HG03064 (cell line): ENCODE results near the gene FBLN1.

Experiments used
- ATAC-seq: cut with Tn5 transposase; IDR thresholded peaks from one replicate; pipeline ENCODE4 v1.9.1; 2021; ENCODE audit warnings: low read depth; ENCODE audit not compliant: unreplicated experiment

Gene FBLN1

GRCh38 chr22:45562537-45563361, 60.1 kb downstream of the FBLN1 start:
- no peak for ATAC-seq

- no peak for ATAC-seq
These were observed 60.8 kb downstream of the FBLN1 start for GRCh38 chr22:45563362-45564040.

DNA sequence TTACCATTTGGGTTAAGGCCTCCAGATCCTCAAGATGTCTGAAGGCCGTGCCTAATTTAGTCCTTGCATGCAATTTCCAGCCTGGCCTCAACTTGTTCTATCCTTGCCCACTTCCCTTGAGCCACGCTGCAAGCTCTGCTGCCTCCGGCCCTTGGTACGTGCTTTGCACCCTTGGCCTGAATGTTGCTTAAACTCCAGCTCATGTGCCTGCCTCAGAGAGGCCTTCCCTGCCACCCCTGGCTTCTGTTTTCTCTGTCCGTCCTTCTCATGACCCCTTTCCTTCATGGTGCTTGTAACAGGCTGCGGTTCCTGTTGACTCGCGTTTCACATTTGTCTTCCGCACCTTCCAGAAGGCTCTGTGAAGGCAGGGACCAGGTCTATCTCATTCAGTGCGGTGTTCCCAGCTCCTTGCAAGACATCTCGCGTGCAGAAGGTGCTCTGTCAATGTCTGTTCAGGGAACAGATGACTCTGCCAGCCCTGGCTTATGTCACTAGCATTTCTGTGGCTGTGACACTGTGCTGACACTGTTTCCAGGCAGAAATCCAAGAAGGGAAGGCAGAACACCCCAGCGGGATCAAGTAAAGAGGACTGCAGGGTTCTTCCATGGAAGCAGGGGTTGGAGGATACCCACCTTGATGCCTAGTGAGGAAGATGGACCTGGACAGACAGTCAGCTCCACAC, 61.8 kb downstream of the FBLN1 start:
- ATAC-seq: no peak

- no peak for ATAC-seq
These were observed 62.5 kb downstream of the FBLN1 start for GRCh38 chr22:45565171-45565570.

- ATAC-seq: no peak
These were observed 63.3 kb downstream of the FBLN1 start for GRCh38 chr22:45565973-45566372.

GRCh38 chr22:45568213-45568612, 65.5 kb downstream of the FBLN1 start:
- no peak for ATAC-seq

DNA sequence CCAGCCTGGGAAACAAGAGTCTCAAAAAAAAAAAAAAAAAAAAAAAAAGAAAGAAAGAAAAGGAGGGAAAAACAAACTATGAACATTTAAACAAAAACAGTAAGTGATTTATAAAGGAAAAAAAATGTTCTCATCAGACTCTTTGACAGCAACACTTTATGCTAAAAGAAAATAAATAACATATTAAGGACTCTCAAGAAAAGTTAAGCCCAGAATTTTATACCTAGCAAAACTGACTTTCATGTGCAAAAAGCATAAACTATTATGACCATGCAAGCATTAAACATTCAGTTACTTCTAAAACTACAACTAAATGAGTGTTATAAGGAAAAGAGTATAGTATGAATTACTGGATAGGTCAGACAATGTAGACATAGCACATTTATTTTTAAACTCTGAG, 68.4 kb downstream of the FBLN1 start:
- no peak for ATAC-seq

DNA sequence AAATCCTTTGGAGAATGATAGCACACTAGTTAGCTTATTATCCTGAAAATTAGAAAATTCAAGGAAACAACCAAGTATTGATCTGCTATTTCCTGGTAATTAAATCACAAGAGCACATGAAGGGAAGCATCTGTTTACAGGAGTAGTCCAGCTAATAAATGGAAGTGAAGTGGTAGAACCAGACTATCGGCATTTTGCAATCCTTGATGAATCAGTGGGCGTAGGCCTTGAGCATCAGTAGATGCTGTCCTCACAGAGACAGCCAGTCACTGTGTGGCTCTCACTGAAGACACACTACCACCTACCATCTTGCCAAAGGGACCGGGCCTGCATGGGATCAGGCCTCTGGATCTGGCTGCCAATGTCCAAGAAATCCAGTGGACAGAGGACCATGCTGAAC, 69.8 kb downstream of the FBLN1 start:
- ATAC-seq: no peak

DNA sequence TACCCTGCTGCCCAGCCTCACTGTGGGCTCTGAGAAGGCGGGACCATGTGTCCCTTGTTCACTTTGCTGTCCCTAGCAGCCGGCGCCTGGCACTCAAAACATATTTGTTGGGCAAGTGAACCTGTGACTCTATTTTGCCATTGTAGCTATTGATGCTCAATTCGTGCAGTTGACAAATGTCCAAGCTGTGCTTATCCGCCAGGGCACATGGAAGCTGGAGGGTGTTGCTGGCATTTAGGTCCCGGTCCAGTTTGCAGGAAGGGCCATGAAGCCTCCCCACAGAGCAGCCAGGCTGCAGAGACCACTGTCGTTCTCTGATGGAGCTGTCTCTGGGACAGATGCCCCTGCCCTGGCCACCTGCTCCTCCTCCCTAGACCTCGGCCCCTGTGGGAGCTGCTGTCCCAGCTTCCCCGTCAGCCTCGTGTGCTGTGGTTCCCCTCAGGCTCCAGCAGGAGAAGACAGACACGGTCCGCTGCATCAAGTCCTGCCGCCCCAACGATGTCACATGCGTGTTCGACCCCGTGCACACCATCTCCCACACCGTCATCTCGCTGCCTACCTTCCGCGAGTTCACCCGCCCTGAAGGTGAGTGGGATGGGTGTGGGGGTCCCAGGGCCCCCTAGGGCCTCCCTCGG, 71.5 kb downstream of the FBLN1 start:
- no peak for ATAC-seq

DNA sequence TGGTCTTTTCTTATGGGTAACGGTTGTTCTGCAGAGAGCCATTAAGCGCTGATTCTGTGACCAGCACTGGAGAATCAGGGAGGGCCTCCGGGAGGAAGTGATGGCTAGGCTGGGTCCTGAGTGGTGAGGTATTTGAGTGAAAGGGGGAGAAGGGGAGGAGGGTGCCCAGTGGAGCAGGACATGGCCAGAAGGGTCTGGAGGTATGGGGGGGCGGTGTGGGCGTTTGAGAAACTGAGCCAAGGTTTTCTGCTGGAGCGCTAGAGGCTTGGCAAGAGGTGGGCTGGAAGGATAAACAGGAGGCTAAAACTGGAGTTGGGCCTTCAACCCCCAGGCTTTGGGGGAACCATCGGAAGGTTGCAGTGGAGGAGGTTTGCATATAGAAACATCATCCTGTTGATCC, 72.5 kb downstream of the FBLN1 start:
- ATAC-seq: no peak

GRCh38 chr22:45575607-45576272, 73.1 kb downstream of the FBLN1 start:
- no peak for ATAC-seq

DNA sequence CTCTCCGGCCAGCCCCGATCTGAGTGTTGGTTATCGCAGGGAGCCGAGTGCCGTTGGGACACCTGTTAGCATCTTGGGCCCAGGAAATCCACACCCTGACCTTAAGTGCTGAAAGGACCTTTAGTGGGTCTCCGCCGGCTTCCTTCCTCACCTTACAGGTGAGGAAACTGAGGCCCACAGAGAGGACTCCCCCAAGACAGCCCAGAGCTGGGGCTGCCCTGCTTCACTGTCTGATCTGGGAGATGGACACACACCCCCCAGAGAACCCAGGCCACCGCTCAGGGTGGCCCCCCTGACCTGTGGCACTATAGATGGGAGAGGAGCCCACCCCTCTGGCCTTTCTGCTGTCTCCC, 73.6 kb downstream of the FBLN1 start:
- ATAC-seq: no peak

- ATAC-seq: no peak
These were observed 74.2 kb downstream of the FBLN1 start for GRCh38 chr22:45576730-45577464.

- ATAC-seq: no peak
These were observed 75.3 kb downstream of the FBLN1 start for GRCh38 chr22:45577746-45578523.

DNA sequence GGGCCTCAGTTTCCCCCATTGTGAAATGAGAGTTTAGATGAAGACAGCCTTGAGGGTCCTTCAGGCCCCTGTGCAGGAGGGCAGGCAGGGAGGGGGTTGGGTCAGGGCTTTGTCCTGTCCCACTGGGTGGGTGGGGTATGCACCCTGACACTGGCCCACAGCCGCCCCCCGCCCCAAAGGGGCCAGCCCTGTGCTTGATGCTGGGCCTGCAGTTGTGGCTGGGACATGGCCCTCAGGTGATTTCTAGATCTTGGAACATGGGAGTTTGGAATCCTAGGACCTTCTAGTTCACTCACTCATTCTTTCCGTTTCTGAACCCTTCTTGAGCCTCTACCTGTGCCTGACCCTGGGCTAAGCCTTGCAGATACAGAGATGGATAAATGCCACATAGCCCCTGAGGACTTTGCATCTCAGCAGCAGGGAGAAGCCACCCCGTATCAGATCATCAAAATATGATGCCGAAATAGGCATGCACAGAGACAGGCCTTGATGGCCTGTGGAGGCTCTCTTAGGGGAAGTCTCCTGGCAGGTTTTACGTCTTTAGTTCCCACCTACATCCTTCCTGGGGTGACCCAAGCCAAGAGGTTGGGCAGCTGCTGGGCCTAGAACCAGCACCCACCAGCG, 76.0 kb downstream of the FBLN1 start:
- ATAC-seq: no peak

DNA sequence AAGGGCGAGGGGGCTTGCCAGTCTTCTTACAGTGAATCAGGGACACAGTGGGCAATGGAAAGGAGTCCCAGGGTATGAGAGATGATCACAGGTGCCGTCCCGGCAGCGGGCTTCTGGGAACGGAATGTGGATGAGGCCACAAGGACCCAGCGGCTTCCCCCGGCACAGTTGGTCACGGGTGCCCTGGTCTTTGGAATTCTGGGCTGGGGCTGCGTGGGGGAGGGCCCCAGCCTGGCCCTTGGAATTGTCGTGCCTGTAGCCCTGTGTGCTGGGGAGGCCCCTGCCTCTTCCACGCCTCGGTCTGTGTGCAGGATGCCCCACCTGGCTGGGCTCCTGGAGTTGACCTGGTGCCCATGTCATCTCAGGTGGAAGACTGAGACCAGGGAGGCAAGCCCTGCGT, 76.6 kb downstream of the FBLN1 start:
- ATAC-seq: no peak

DNA sequence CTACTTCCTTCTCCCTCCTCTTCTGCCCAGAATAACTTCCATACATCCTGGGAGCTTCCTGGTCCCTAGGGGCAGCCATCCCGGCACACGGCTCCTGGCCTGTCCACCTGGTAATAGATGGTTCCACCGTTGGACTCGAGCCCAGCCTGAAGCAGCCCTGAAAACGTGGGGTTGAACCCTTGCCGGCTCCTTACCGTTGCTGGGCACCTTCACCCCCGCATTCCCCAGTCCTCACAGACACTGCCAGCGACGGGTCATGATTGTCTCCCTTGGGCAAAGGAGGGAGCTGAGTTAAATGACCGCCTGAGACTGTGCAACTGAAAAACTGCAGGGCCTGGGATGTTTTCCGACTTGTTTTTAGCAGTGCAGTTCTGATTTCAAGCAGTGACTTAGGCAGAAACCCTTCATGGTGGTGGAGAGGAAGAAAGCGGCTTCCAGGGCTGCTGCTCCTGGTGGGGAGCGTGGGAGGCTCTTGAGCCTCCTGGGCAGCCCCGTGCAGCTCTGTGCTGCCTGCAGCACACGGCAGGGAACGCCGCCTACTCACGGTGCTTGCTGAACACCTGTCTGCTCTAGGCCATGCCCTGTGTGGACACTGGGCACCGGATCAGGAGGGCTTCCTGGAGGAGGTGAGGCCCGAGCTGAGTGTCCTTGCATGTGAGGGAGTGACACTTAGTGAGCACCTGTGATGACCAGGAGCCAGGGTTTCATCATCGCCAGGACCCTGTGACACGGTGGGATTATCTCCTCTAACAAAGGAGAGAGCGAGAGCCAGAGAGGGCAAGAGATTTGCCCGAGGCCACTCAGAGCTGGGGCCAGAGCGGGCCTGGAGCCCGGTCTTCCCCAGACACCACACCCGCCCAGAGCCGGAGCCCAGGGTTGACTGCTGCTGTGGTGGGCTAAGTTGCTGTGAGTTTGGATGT, 77.4 kb downstream of the FBLN1 start:
- no peak for ATAC-seq
